GM18511 (cell line): Measurements from ENCODE around the gene CD7.
"Not testable (repeated sequence)": the region's sequence is repeated elsewhere in the genome, so short reads cannot be mapped to it uniquely, and the experiment has no call there.

ENCODE experiments used
- ATAC-seq: cut with Tn5 transposase; IDR thresholded peaks from one replicate; pipeline ENCODE4 v1.9.1; 2021; ENCODE audit warnings: mild to moderate bottlenecking, moderate library complexity; ENCODE audit not compliant: unreplicated experiment

CD7 gene

GRCh38 chr17:82317394-82318168 lies at the start of gene CD7:
Gene CD7 (minus strand): TSS chr17:82317608. CDS start chr17:82317495, 113 bp downstream.
- ATAC-seq: no peak

GRCh38 chr17:82366749-82367148 lies 49.3 kb upstream of the CD7 start:
- no peak for ATAC-seq

- no peak for ATAC-seq
Measured at GRCh38 chr17:82365606-82366295, 48.3 kb upstream of the CD7 start.

GRCh38 chr17:82361885-82362633 lies 44.7 kb upstream of the CD7 start:
- ATAC-seq: no peak

- ATAC-seq: not testable (repeated sequence)
Measured at GRCh38 chr17:82359451-82360074, 42.2 kb upstream of the CD7 start.

GRCh38 chr17:82358465-82359350 lies 41.3 kb upstream of the CD7 start, which contains the start of gene TEX19:
Gene TEX19 (plus strand): TSS chr17:82359247. CDS start chr17:82362151, 2,904 bp downstream.
- no peak for ATAC-seq

- no peak for ATAC-seq
Measured at GRCh38 chr17:82357394-82357793, 40.0 kb upstream of the CD7 start.

- no peak for ATAC-seq
Measured at GRCh38 chr17:82356845-82357355, 39.5 kb upstream of the CD7 start.

GRCh38 chr17:82355770-82356427 lies 38.5 kb upstream of the CD7 start:
- no peak for ATAC-seq

GRCh38 chr17:82354804-82355308 lies 37.4 kb upstream of the CD7 start:
- ATAC-seq: no peak

GRCh38 chr17:82353484-82353883 lies 36.1 kb upstream of the CD7 start:
- ATAC-seq: no peak

GRCh38 chr17:82351713-82352488 lies 34.5 kb upstream of the CD7 start:
- ATAC-seq: no peak

GRCh38 chr17:82351254-82351712 lies 33.9 kb upstream of the CD7 start:
- ATAC-seq: no peak

- ATAC-seq: no peak
Measured at GRCh38 chr17:82350182-82351030, 33.0 kb upstream of the CD7 start.

GRCh38 chr17:82349287-82349701 lies 31.9 kb upstream of the CD7 start:
- ATAC-seq: no peak

- no peak for ATAC-seq
Measured at GRCh38 chr17:82348866-82349265, 31.5 kb upstream of the CD7 start.

- ATAC-seq: no peak
Measured at GRCh38 chr17:82348434-82348833, 31.0 kb upstream of the CD7 start.
